ENCODE data around the gene NELL1. TPM values are rescaled to one million over a fixed set of nuclear protein-coding genes. Genes with fewer than 3 reads are reported as not detected.

The NELL1 gene
- total RNA-seq, 1 experiment from 2014 or later: 0.22 TPM

GRCh38 chr11:20933086-20933485, 263.7 kb downstream of the NELL1 start:
- no peak for DNase-seq
- no peak overlapping the region for H3K4ac ChIP-seq (ENCODE audit: low read depth, low read length)
- H3K9me3 Mint-ChIP-seq: no peaks in the 10 kb centered on the region
- H3K79me2 ChIP-seq (ENCODE audit: insufficient read depth, low read length): no peaks in the 10 kb centered on the region
- no peaks in the 10 kb centered on the region for H3K36me3 Mint-ChIP-seq (ENCODE audit: insufficient read depth in 1 of 3, low read depth in 3 of 3)
- H3K27ac ChIP-seq (ENCODE audit: insufficient read length, low read depth, low read length): no peak overlapping the region
- H2BK12ac ChIP-seq (ENCODE audit: insufficient read length, low read depth, low read length): no peak overlapping the region
- no peak overlapping the region for H4K8ac ChIP-seq (replicated peaks; ENCODE audit: insufficient read length, low read depth, low read length)
- no peak overlapping the region for H2AFZ ChIP-seq (ENCODE audit: low read length)
- no peak overlapping the region for H2BK120ac ChIP-seq (ENCODE audit: low read depth, low read length, poor library complexity, severe bottlenecking)
- no peak overlapping the region; a peak in 1 of 7 replicates for H3K27ac Mint-ChIP-seq
- no peaks in the 10 kb centered on the region for H3K27me3 ChIP-seq (ENCODE audit: insufficient read depth, low read length)
- no peak for TF ChIP-seq CTCF (conservative IDR thresholded peaks at IDR 0.05)
- H2BK20ac ChIP-seq (ENCODE audit: low read depth, low read length, poor library complexity, severe bottlenecking): no peak overlapping the region
- H3K23me2 ChIP-seq (ENCODE audit: insufficient read length, low read depth, low read length, poor library complexity, severe bottlenecking): no peaks in the 10 kb centered on the region
- no peak overlapping the region for H4K5ac ChIP-seq (ENCODE audit: insufficient read length, low read depth, low read length)
- H3K18ac ChIP-seq (ENCODE audit: insufficient read length, low read depth, low read length): no peak overlapping the region
- H3K9ac ChIP-seq (ENCODE audit: extremely low read depth, insufficient read length, low read length): no peak overlapping the region
- no peak overlapping the region for H2BK15ac ChIP-seq (ENCODE audit: low read depth, low read length)
- no peaks in the 10 kb centered on the region for H3K4me1 Mint-ChIP-seq
- H4K91ac ChIP-seq (ENCODE audit: insufficient read length, low read depth, low read length): no peak overlapping the region
- WGBS (ENCODE audit: extremely low coverage, insufficient read length, low lambda C conversion rate): no CpG with 5 or more reads among the region's 3 CpGs
- no peak overlapping the region for H3K14ac ChIP-seq (ENCODE audit: insufficient read depth, low read length)
- H3K79me1 ChIP-seq (ENCODE audit: insufficient read depth, low read depth, low read length, poor library complexity, severe bottlenecking): no peaks in the 10 kb centered on the region
- no peak overlapping the region for H3K23ac ChIP-seq (ENCODE audit: insufficient read length, low read depth, low read length)
- H3K9me3 ChIP-seq (ENCODE audit: control insufficient read depth, low read depth, low read length): no peaks in the 10 kb centered on the region
- H3K4me2 ChIP-seq (ENCODE audit: insufficient read depth, insufficient read length, low read length): no peak overlapping the region
- no peak overlapping the region for H2BK5ac ChIP-seq (ENCODE audit: insufficient read length, low read length)
- no peak overlapping the region for H2AK5ac ChIP-seq (ENCODE audit: insufficient read length, low read length)
- no peak overlapping the region for H3K56ac ChIP-seq (ENCODE audit: insufficient read length, low read depth, low read length)
- peaks cover 1% of the 10 kb centered on the region; the same call in 1 of the 2 replicates for H3K27me3 Mint-ChIP-seq (ENCODE audit: low read depth)
- no peak overlapping the region for H3K4me3 Mint-ChIP-seq
- no peak overlapping the region for H3T11ph ChIP-seq (ENCODE audit: low read length)
- no peaks in the 10 kb centered on the region for H4K20me1 ChIP-seq (ENCODE audit: control insufficient read depth, insufficient read depth, insufficient read length)
- H3K4me1 ChIP-seq (ENCODE audit: insufficient read depth, low read length): no peaks in the 10 kb centered on the region

Measured in H9 (cell line).